Ishikawa (cell line): ENCODE data around the gene ATP7A.

ENCODE experiments used
- EP300 ChIP-seq: IDR thresholded peaks from 2 replicates; pipeline ENCODE4 v1.6.1; 2012; ENCODE audit warnings: borderline replicate concordance
- FOXM1 ChIP-seq: IDR thresholded peaks from 2 replicates; pipeline ENCODE4 v1.6.1; 2012; ENCODE audit warnings: low read depth, borderline replicate concordance
- MAX ChIP-seq: IDR thresholded peaks from 2 replicates; pipeline ENCODE4 v1.6.1; 2012
- REST ChIP-seq: IDR thresholded peaks from 2 replicates; pipeline ENCODE4 v1.6.1; 2012; ENCODE audit warnings: low read depth, mild to moderate bottlenecking
- YY1 ChIP-seq: IDR thresholded peaks from 2 replicates; pipeline ENCODE4 v1.6.1; 2012; ENCODE audit warnings: low read depth
- ZBTB7A ChIP-seq: IDR thresholded peaks from 2 replicates; pipeline ENCODE4 v1.6.1; 2012; ENCODE audit warnings: low read depth

- TF ChIP-seq EP300 (no peak), YY1 (no peak), FOXM1 (no peak), ZBTB7A (no peak), MAX (no peak), REST (no peak)
Measured at GRCh38 chrX:77892887-77893286, 17.6 kb upstream of the ATP7A start.
